HCT116 (cell line): ENCODE results near the gene UPK2. TPM values are rescaled to one million over a fixed set of nuclear protein-coding genes. Genes with fewer than 3 reads are reported as not detected.

ENCODE experiments used
- ATAC-seq: fragments of 200-7000 bp; cut with Tn5 transposase; 2 replicates; pipeline ENCODE4 v1.9.1; 2020; ENCODE audit warnings: mild to moderate bottlenecking, moderate library complexity
- BruUV-seq: library from RNA; stranded (reverse); fragments of 400-500 nt; replicated peaks from 2 replicates; lab custom pipeline; 2021; lab: Mats Ljungman, UMichigan
- CTCF ChIA-PET: fragments of 300-600 bp; sonication (Branson Sonifier 250); formaldehyde crosslinking; loops from one replicate; lab custom pipeline; 2021; ENCODE audit warnings: antibody characterized with exemption; lab: Charles Lee
- POLR2A ChIA-PET: fragments of 300-600, 350-600 bp; sonication (Branson Sonifier 250); formaldehyde crosslinking; loops from one replicate; lab custom pipeline; 2021; ENCODE audit warnings: antibody characterized with exemption; lab: Charles Lee
- RAD21 ChIA-PET, 2 experiments: fragments of 300-600 bp; sonication (Branson Sonifier 250); formaldehyde crosslinking; loops; one replicate each; lab custom pipeline; 2023; ENCODE audit warnings: low total read pairs in 2 of 2; ENCODE audit not compliant: uncharacterized antibody in 2 of 2, unreplicated experiment in 2 of 2, low non-redundant PET in 1 of 2; lab: Charles Lee
- DNase-seq: peaks from one replicate; pipeline ENCODE4 v3.0.0-alpha.2; 2010; ENCODE audit warnings: low read depth, low spot score
- H2AFZ ChIP-seq: fragments of 200-600 bp; shearing (Covaris generic), sonication (generic); 2 replicates; pipeline ENCODE4 v1.6.1; 2017; ENCODE audit warnings: low read depth, mixed run types, mixed read lengths, antibody characterized with exemption, low read length; ENCODE audit not compliant: poor library complexity, severe bottlenecking
- H3K27ac ChIP-seq: 2 replicates; pipeline ENCODE4 v1.5.1; 2012; ENCODE audit warnings: low read depth, low read length
- H3K27me3 ChIP-seq: fragments of 200-600 bp; sonication (generic); 2 replicates; pipeline ENCODE4 v1.6.1; 2016; ENCODE audit warnings: mixed run types, low read length, mixed read lengths; ENCODE audit not compliant: insufficient read depth
- H3K36me3 ChIP-seq, 2 experiments: fragments of 200-500 bp in 1 of 2; fragments of 200-600 bp in 1 of 2; sonication (Bioruptor generic) in 1 of 2; sonication (generic) in 1 of 2; 2 replicates each; pipeline versions ENCODE4 v1.5.1 to v1.6.1; 2014 to 2016; ENCODE audit warnings: low read length in 2 of 2, inconsistent platforms in 1 of 2, mixed read lengths in 1 of 2, mixed run types in 1 of 2; ENCODE audit not compliant: insufficient read depth in 2 of 2, control insufficient read depth in 1 of 2
- H3K4me1 ChIP-seq, 2 experiments: fragments of 200-600 bp in 1 of 2; sonication (generic) in 1 of 2; 2 replicates each; pipeline versions ENCODE4 v1.5.1 to v1.6.1; 2012 to 2017; ENCODE audit warnings: low read length in 2 of 2, inconsistent platforms in 1 of 2, mild to moderate bottlenecking in 1 of 2, mixed read lengths in 1 of 2, mixed run types in 1 of 2, moderate library complexity in 1 of 2; ENCODE audit not compliant: insufficient read depth in 2 of 2, control insufficient read depth in 1 of 2
- H3K4me2 ChIP-seq: fragments of 200-600 bp; sonication (generic); 2 replicates; pipeline ENCODE4 v1.6.1; 2017; ENCODE audit warnings: mixed run types, low read length, mixed read lengths
- H3K4me3 ChIP-seq, 2 experiments: fragments of 200-600 bp in 1 of 2; sonication (generic) in 1 of 2; replicated peaks in 1 of 2; 2 replicates each; pipeline ENCODE4 v1.5.1; 2011 to 2016; ENCODE audit warnings: low read length in 2 of 2, control low read depth in 1 of 2, low read depth in 1 of 2, mild to moderate bottlenecking in 1 of 2, mixed read lengths in 1 of 2, mixed run types in 1 of 2
- H3K79me2 ChIP-seq: fragments of 200-600 bp; sonication (generic); 2 replicates; pipeline ENCODE4 v1.6.1; 2017; ENCODE audit warnings: mild to moderate bottlenecking, mixed run types, low read length, moderate library complexity, mixed read lengths; ENCODE audit not compliant: insufficient read depth
- H3K9ac ChIP-seq: fragments of 200-600 bp; sonication (generic); 2 replicates; pipeline ENCODE4 v1.6.1; 2016; ENCODE audit warnings: low read length, mixed read lengths
- H3K9me2 ChIP-seq: fragments of 200-600 bp; sonication (generic), shearing (Covaris generic); 2 replicates; pipeline ENCODE4 v1.6.1; 2017; ENCODE audit warnings: mixed run types, mild to moderate bottlenecking, moderate library complexity; ENCODE audit not compliant: insufficient read depth
- H3K9me3 ChIP-seq, 2 experiments: fragments of 200-500 bp in 1 of 2; fragments of 200-600 bp in 1 of 2; sonication (Bioruptor generic) in 1 of 2; sonication (generic) in 1 of 2; 2 replicates each; pipeline ENCODE4 v1.6.1; 2014 to 2017; ENCODE audit warnings: low read length in 2 of 2, mixed read lengths in 2 of 2, inconsistent platforms in 1 of 2, low read depth in 1 of 2, mild to moderate bottlenecking in 1 of 2, mixed run types in 1 of 2, moderate library complexity in 1 of 2; ENCODE audit not compliant: control insufficient read depth in 1 of 2, insufficient read depth in 1 of 2
- H4K20me1 ChIP-seq: fragments of 200-600 bp; sonication (generic), shearing (Covaris generic); 2 replicates; pipeline ENCODE4 v1.6.1; 2017; ENCODE audit warnings: mixed run types, mild to moderate bottlenecking, moderate library complexity; ENCODE audit not compliant: insufficient read depth
- ELF1 ChIP-seq: IDR thresholded peaks from 2 replicates; pipeline ENCODE4 v1.6.1; 2012; ENCODE audit warnings: low read depth, borderline replicate concordance
- EZH2 ChIP-seq: fragments of 200-600 bp; sonication (generic); IDR thresholded peaks from 2 replicates; pipeline ENCODE4 v1.6.1; 2017; ENCODE audit warnings: antibody characterized with exemption, mixed run types
- POLR2A ChIP-seq: IDR thresholded peaks from 2 replicates; pipeline ENCODE4 v1.7.0; 2011; ENCODE audit warnings: borderline replicate concordance; ENCODE audit not compliant: insufficient read depth, insufficient read length; ENCODE audit errors: extremely low read depth
- POLR2AphosphoS5 ChIP-seq: IDR thresholded peaks from 2 replicates; pipeline ENCODE4 v1.6.1; 2011; ENCODE audit warnings: mild to moderate bottlenecking, low read depth, low read length, moderate library complexity
- intact Hi-C: fragments of 100-400 bp; cut with micrococcal nuclease; formaldehyde crosslinking; loops from 2 replicates; pipeline ENCODE4 v1.10.0; 2022
- total RNA-seq: library from RNA; stranded (reverse); gene quantifications from one replicate; pipeline ENCODE4 v1.2.1, GENCODE V29; 2021; ENCODE audit not compliant: unreplicated experiment
- TF ChIP-seq, protein P1 (sequence below): IDR thresholded peaks from 2 replicates; pipeline ENCODE4 v1.6.1; 2011; ENCODE audit warnings: mild to moderate bottlenecking, low read length, moderate library complexity; ENCODE audit not compliant: insufficient replicate concordance; ENCODE audit errors: extremely low read depth

Gene UPK2
- total RNA-seq, 1 experiment from 2014 or later = 0.42 TPM

- ATAC-seq (no peak), DNase-seq (no peak)
- ChIA-PET CTCF (interaction anchor here (1.1 to 7.2 kb wide), 6 partner anchors 20 to 194 kb away, joined by 3 to 150 read pairs (median 4); partner anchors contain the start of genes BCL9L, DDX6, DPAGT1 and UPK2), POLR2A (interaction anchor here (1.3 to 2.7 kb wide), 2 partner anchors 117 to 219 kb away, joined by 5 to 15 read pairs; partner anchors contain the start of gene DDX6), RAD21 (interaction anchor here (0.7 to 1.5 kb wide), 2 partner anchors 13 to 18 kb away, joined by 3 to 7 read pairs; partner anchors contain the start of gene BCL9L (in 1 of the 2))
- no TSS peak for BruUV-seq
- peak overlapping the region; percentile 100 for H3K4me2 ChIP-seq
- TF ChIP-seq EZH2 = no peak
- no peak for TF ChIP-seq ELF1
- no peak for TF ChIP-seq POLR2AphosphoS5
- TF ChIP-seq POLR2A = no peak
- TF ChIP-seq, protein P1, sequence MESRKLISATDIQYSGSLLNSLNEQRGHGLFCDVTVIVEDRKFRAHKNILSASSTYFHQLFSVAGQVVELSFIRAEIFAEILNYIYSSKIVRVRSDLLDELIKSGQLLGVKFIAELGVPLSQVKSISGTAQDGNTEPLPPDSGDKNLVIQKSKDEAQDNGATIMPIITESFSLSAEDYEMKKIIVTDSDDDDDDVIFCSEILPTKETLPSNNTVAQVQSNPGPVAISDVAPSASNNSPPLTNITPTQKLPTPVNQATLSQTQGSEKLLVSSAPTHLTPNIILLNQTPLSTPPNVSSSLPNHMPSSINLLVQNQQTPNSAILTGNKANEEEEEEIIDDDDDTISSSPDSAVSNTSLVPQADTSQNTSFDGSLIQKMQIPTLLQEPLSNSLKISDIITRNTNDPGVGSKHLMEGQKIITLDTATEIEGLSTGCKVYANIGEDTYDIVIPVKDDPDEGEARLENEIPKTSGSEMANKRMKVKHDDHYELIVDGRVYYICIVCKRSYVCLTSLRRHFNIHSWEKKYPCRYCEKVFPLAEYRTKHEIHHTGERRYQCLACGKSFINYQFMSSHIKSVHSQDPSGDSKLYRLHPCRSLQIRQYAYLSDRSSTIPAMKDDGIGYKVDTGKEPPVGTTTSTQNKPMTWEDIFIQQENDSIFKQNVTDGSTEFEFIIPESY = no peak
- no peaks in the 10 kb centered on the region for H3K27me3 ChIP-seq
- intact Hi-C loops = loop anchor here (5.0 kb wide), 1 partner anchor 116 kb away; the partner anchor contains the start of gene DDX6
- peaks cover 46 to 71% of the 10 kb centered on the region in 2 experiments for H3K4me1 ChIP-seq
- H2AFZ ChIP-seq = no peak overlapping the region
- H3K4me3 ChIP-seq = 0 out of 4 replicates have a peak overlapping the region, but pooled peaks of 1 of the 2 experiments have one; percentile 18
- H3K9me2 ChIP-seq = no peaks in the 10 kb centered on the region
- H3K36me3 ChIP-seq = peaks cover 24 to 32% of the 10 kb centered on the region in 2 experiments
- peak overlapping the region; percentile 100 for H3K27ac ChIP-seq
- peaks cover 87% of the 10 kb centered on the region for H3K79me2 ChIP-seq
- peaks cover 4% of the 10 kb centered on the region; the same call in 1 of the 2 replicates for H4K20me1 ChIP-seq
- H3K9ac ChIP-seq = peak overlapping the region; percentile 91
- H3K9me3 ChIP-seq = no peaks in the 10 kb centered on the region
Measured at GRCh38 chr11:118908264-118908663, 47.8 kb upstream of the UPK2 start.
